Right lobe of liver (tissue), 6 donors: ENCODE results near the gene INSRR. TPM values are rescaled to one million over a fixed set of nuclear protein-coding genes. Genes with fewer than 3 reads are reported as not detected.
A peak's percentile ranks its signal among the peaks of the same experiment; 100 is the strongest.

Source experiments
- ATAC-seq, 4 donors: fragments of 200-7000 bp; cut with Tn5 transposase; one replicate each; pipeline ENCODE4 v1.9.1; 2020; ENCODE audit warnings: mild to moderate bottlenecking in 4 of 4, moderate library complexity in 4 of 4
- DNase-seq, 3 donors: peaks; one replicate each; pipeline ENCODE4 v3.0.0-alpha.2; 2020
- H3K27ac ChIP-seq, 3 donors: fragments of 200-600 bp; one replicate each; pipeline ENCODE4 v1.8.0; 2022
- H3K27me3 ChIP-seq, 2 donors: fragments of 200-600 bp; one replicate each; pipeline ENCODE4 v1.8.0; 2022
- H3K36me3 ChIP-seq, 4 donors: fragments of 200-600 bp; sonication (generic) in 1 of 4; one replicate each; pipeline versions ENCODE4 v1.5.1 to v1.8.0; 2017 to 2022; ENCODE audit warnings: control low read depth in 1 of 4
- H3K4me1 ChIP-seq, 4 donors: fragments of 200-600 bp; sonication (generic) in 1 of 4; one replicate each; pipeline versions ENCODE4 v1.5.1 to v1.8.0; 2017 to 2022; ENCODE audit warnings: control low read depth in 1 of 4
- H3K4me3 ChIP-seq, 3 donors: fragments of 200-600 bp; one replicate each; pipeline ENCODE4 v1.8.0; 2022
- H3K9me3 ChIP-seq, 4 donors: fragments of 200-600 bp; sonication (generic) in 1 of 4; one replicate each; pipeline versions ENCODE4 v1.5.1 to v1.8.0; 2017 to 2022; ENCODE audit warnings: control low read depth in 1 of 4
- POLR2A ChIP-seq: fragments of 450-650 bp; IDR thresholded peaks from one replicate; pipeline ENCODE4 v1.6.1; 2017; ENCODE audit warnings: antibody characterized with exemption, mild to moderate bottlenecking
- WGBS: methylation state at CpG from one replicate; pipeline ENCODE4 v1.1.6; 2018; ENCODE audit warnings: low coverage, low lambda C conversion rate; ENCODE audit not compliant: insufficient coverage; ENCODE audit errors: missing lambda C conversion rate; 5-methylcytosine and 5-hydroxymethylcytosine counted together
- intact Hi-C, 2 donors: fragments of 100-400 bp; cut with DNase I; formaldehyde crosslinking; loops; one replicate each; pipeline versions ENCODE4 v1.11.2 to v1.14.1; 2022
- total RNA-seq, 6 experiments: library from RNA; depleted of rRNA in 2 of 6; stranded (reverse); fragments of >200 nt in 2 of 6; fragmentation: NEBNext Ultra II Directional in 3 of 6; extraction: Animal tissue kit (Norgen Biotek cat#: 25700) in 3 of 6; gene quantifications; one replicate each; pipeline versions ENCODE4 v1.1.0 to v1.2.4, GENCODE V29; 2016 to 2023
- TF ChIP-seq, protein P1 (sequence below), 4 donors: fragments of 200-600 bp in 3 of 4; fragments of 450-650 bp in 1 of 4; IDR thresholded peaks; one replicate each; pipeline versions ENCODE4 v1.5.1 to v1.8.0; 2016 to 2022; ENCODE audit warnings: antibody characterized with exemption in 4 of 4, mild to moderate bottlenecking in 2 of 4
- donor health status: DM: no; HTN: yes; CAD: no.
- donor health status: DM: no; HTN: no; CAD: no.
- donor health status: DM: no; HTN: no; CAD: no.
- donor health status: DM: no; HTN: yes; CAD: no.
- donor health status: DM: no; HTN: yes; CAD: no.

INSRR gene
- total RNA-seq, 6 experiments from 2014 or later = not detected

DNA sequence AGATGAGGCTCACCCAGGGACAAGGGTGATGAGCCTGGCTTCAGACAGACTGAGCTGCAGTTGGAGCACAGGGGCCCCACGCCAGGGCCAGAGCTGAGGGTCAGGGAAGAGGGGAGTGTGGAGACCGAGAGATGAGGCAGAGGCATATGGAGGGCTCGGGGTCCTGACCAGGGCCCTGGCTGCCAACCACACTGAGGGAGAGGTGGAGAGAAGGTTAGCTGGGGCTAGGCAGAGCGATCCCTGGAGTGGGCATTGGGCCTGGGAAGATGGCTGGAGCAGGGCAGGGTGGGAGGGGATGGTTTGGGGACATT lies 42.6 kb upstream of the INSRR start:
- 77% methylated on average over 3 of the region's 4 CpGs for WGBS
- TF ChIP-seq, protein P1, sequence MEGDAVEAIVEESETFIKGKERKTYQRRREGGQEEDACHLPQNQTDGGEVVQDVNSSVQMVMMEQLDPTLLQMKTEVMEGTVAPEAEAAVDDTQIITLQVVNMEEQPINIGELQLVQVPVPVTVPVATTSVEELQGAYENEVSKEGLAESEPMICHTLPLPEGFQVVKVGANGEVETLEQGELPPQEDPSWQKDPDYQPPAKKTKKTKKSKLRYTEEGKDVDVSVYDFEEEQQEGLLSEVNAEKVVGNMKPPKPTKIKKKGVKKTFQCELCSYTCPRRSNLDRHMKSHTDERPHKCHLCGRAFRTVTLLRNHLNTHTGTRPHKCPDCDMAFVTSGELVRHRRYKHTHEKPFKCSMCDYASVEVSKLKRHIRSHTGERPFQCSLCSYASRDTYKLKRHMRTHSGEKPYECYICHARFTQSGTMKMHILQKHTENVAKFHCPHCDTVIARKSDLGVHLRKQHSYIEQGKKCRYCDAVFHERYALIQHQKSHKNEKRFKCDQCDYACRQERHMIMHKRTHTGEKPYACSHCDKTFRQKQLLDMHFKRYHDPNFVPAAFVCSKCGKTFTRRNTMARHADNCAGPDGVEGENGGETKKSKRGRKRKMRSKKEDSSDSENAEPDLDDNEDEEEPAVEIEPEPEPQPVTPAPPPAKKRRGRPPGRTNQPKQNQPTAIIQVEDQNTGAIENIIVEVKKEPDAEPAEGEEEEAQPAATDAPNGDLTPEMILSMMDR (IDR thresholded peaks at IDR 0.05) = no peak
- no peak for TF ChIP-seq POLR2A
- Histone ChIP-seq H3K27me3 (no peaks in the 10 kb centered on the region), H3K27ac (no peak overlapping the region), H3K36me3 (no peaks in the 10 kb centered on the region), H3K9me3 (no peaks in the 10 kb centered on the region), H3K4me1 (peaks cover 0 to 6% (median 0%) of the 10 kb centered on the region in 4 donors), H3K4me3 (no peak overlapping the region)
- DNase-seq (peak in 1 of 3 donors; percentile 30), ATAC-seq (no peak)
- intact Hi-C loops = no loop called here

DNA sequence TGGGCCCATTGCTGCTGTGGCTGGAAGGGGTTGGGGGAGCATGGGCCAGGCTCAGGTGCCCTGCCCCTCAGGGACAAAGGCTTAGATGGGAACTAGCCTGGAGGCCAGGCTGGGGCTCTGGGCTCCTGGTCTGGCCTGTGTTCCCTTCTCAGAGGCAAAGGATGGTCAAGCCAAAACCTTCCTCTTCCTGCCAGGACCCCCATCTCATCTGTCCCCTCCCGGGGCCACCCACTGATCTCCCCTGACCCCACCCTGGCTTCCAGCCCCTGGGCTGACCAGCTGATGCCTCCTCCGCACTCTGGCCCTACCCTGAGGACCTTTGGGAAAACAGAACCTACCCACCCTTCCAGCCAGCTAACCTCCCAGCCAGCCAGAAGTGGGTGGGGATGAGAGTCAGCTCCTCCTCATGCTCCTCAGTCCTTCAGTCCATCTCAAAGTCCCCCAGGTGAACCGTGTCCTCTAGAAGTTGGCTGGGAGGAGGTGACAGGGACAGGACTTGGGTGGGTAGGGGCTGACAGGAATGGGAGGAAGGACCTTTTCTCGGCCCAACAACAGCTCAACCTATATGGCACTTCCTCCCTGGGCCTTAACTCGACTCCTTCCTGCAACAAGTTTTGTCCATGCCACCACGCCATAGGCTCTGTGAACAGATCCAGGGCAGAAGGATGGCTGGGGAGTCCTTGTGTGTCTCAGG lies 42.1 kb upstream of the INSRR start:
- Histone ChIP-seq H3K4me1 (peaks cover 0 to 6% (median 0%) of the 10 kb centered on the region in 4 donors), H3K4me3 (no peak overlapping the region), H3K27ac (peak overlapping the region in 1 of 3 donors; percentile 22), H3K27me3 (no peaks in the 10 kb centered on the region), H3K36me3 (no peaks in the 10 kb centered on the region), H3K9me3 (no peaks in the 10 kb centered on the region)
- ATAC-seq (no peak), DNase-seq (peak in 1 of 3 donors; percentile 29)
- no CpG with 5 or more reads among the region's 6 CpGs for WGBS
- intact Hi-C loops = no loop called here
- no peak for TF ChIP-seq POLR2A
- TF ChIP-seq, protein P1 (IDR thresholded peaks at IDR 0.05) = no peak

DNA sequence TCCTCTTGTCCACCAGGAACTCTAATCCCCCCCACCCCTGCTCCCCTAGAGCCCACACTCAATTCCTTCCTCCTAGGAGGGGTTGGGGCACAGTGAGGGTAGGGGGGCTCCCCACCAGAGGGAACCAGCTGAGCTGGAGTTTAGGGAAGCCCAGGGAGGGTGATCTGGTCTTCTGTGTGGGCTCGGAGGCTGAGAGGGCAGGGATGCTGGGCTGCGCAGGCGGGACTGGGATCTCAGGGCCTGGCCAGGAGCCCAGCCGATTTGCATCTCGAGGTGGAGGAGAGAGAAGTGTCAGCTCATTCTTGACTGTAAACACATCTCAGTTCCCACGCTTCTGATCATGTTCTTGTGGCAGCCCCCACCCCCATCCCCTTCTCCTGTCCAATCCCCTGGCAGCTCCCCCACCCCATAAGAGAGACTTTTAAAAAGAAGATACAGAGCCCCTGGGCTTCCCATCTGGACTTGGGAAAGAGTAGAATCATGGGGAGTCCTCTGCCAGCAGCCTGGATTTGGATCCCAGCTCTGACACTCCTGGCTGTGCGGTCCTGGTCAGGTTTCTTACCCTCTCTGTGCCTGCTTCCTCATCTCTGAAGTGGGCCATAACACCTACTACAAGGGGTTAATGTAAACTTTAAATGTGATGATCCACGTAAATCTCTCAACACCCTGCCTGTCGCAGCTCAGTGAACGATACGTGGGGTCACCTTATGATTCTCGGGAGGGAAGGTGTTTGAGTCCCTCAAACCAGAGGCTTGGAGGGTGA lies 41.2 kb upstream of the INSRR start:
- no peaks in the 10 kb centered on the region for H3K27me3 ChIP-seq
- no peaks in the 10 kb centered on the region for H3K36me3 ChIP-seq
- H3K27ac ChIP-seq = no peak overlapping the region
- intact Hi-C loops = no loop called here
- DNase-seq (peak in 1 of 3 donors; percentile 46), ATAC-seq (peak in 1 of 4 donors; percentile 4)
- H3K9me3 ChIP-seq = no peaks in the 10 kb centered on the region
- TF ChIP-seq, protein P1 (IDR thresholded peaks at IDR 0.05) = no peak
- TF ChIP-seq POLR2A = no peak
- H3K4me3 ChIP-seq = no peak overlapping the region
- 88% methylated on average over 5 of the region's 12 CpGs for WGBS
- peaks cover 0 to 6% (median 0%) of the 10 kb centered on the region in 4 donors for H3K4me1 ChIP-seq

DNA sequence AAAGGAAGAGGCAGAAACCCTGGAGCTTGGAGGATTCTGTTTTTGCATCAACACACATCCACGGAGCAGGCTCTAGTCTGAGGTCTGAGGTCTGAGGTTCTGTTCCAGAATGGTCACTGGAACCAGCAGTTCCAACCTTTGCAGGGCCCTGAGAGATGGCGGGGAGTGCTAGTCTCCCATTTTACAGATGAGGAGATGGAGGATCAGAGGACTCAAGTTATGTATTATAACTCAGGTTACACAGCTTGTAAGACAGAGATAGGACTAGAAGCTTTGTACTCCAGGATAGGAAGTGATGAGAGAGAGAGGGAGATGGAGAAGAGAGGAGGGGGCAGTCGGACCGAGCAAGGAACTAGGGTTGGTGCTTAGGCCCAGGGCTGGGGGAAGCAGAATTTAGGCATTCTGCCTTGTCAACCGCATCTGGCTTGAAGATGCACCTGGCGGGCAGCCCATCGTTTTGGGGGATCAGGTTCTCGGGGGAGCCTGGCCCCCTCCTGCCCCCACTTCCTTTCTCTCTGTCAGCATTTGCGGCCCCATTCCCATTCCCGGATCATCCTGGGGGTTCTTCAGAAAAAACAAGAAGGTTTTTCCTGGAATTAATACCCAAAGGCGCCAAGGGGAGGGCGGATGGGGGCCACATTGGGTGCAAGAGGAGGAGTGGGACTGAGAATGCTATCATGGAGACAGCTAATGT lies 40.2 kb upstream of the INSRR start:
- no peak for ATAC-seq
- no peak overlapping the region for H3K4me3 ChIP-seq
- peaks cover 0 to 6% (median 0%) of the 10 kb centered on the region in 4 donors for H3K4me1 ChIP-seq
- H3K9me3 ChIP-seq = no peaks in the 10 kb centered on the region
- WGBS = 47% methylated on average over 10 of the region's 12 CpGs
- no peaks in the 10 kb centered on the region for H3K27me3 ChIP-seq
- H3K27ac ChIP-seq = peak overlapping the region in 2 of 3 donors; percentile 40 to 43
- intact Hi-C loops = no loop called here
- H3K36me3 ChIP-seq = no peaks in the 10 kb centered on the region
- TF ChIP-seq, protein P1 (IDR thresholded peaks at IDR 0.05) = no peak
- TF ChIP-seq POLR2A = no peak
- DNase-seq = no peak
